Trophoblast cell (in vitro differentiated cells and primary cell): ENCODE measurements around the gene TRDN. TPM values are rescaled to one million over a fixed set of nuclear protein-coding genes. Genes with fewer than 3 reads are reported as not detected.

Experiments used
- DNase-seq, 2 donors: peaks; one replicate each; pipeline ENCODE4 v3.0.0-alpha.2; 2016
- H2AFZ ChIP-seq: 2 replicates; pipeline ENCODE4 v1.6.1; 2013; ENCODE audit warnings: low read length, moderate library complexity, mild to moderate bottlenecking; ENCODE audit not compliant: insufficient read depth, poor library complexity
- H2AK5ac ChIP-seq: 2 replicates; pipeline ENCODE4 v1.6.1; 2013; ENCODE audit warnings: mild to moderate bottlenecking, low read length
- H2BK120ac ChIP-seq: 2 replicates; pipeline ENCODE4 v1.6.1; 2013; ENCODE audit warnings: low read length, mild to moderate bottlenecking, moderate library complexity; ENCODE audit not compliant: insufficient read depth, poor library complexity
- H2BK12ac ChIP-seq: 2 replicates; pipeline ENCODE4 v1.6.1; 2013; ENCODE audit warnings: mild to moderate bottlenecking, low read length, moderate library complexity
- H2BK5ac ChIP-seq: 2 replicates; pipeline ENCODE4 v1.6.1; 2013; ENCODE audit warnings: low read length, low read depth, moderate library complexity, mild to moderate bottlenecking; ENCODE audit not compliant: poor library complexity
- H3K14ac ChIP-seq: 2 replicates; pipeline ENCODE4 v1.6.1; 2013; ENCODE audit warnings: mild to moderate bottlenecking, low read length
- H3K18ac ChIP-seq: 2 replicates; pipeline ENCODE4 v1.6.1; 2013; ENCODE audit warnings: mild to moderate bottlenecking, low read length
- H3K23ac ChIP-seq: 2 replicates; pipeline ENCODE4 v1.6.1; 2013; ENCODE audit warnings: low read length
- H3K27ac ChIP-seq: 2 replicates; pipeline ENCODE4 v1.5.1; 2013; ENCODE audit warnings: low read depth, mild to moderate bottlenecking, inconsistent platforms, low read length, moderate library complexity
- H3K27me3 ChIP-seq: 2 replicates; pipeline ENCODE4 v1.6.1; 2013; ENCODE audit warnings: inconsistent platforms, mild to moderate bottlenecking, low read length, moderate library complexity; ENCODE audit not compliant: insufficient read depth
- H3K36me3 ChIP-seq, 2 experiments: 1 replicate in 1 of 2; 2 replicates in 1 of 2; pipeline ENCODE4 v1.6.1; 2013; ENCODE audit warnings: low read length in 2 of 2, mild to moderate bottlenecking in 2 of 2, moderate library complexity in 1 of 2; ENCODE audit not compliant: insufficient read depth in 2 of 2, control insufficient read depth in 1 of 2
- H3K4ac ChIP-seq: 2 replicates; pipeline ENCODE4 v1.6.1; 2013; ENCODE audit warnings: low read depth, mild to moderate bottlenecking, low read length, moderate library complexity
- H3K4me1 ChIP-seq, 2 experiments: 1 replicate in 1 of 2; 2 replicates in 1 of 2; pipeline ENCODE4 v1.6.1; 2013; ENCODE audit warnings: low read length in 2 of 2, mild to moderate bottlenecking in 2 of 2, moderate library complexity in 1 of 2; ENCODE audit not compliant: insufficient read depth in 2 of 2, control insufficient read depth in 1 of 2
- H3K4me2 ChIP-seq: 2 replicates; pipeline ENCODE4 v1.6.1; 2013; ENCODE audit warnings: inconsistent platforms, mild to moderate bottlenecking, low read length, moderate library complexity
- H3K4me3 ChIP-seq: 2 replicates; pipeline ENCODE4 v1.5.1; 2013; ENCODE audit warnings: mild to moderate bottlenecking, low read depth, low read length, inconsistent platforms
- H3K79me1 ChIP-seq: one replicate; pipeline ENCODE4 v1.6.1; 2013; ENCODE audit warnings: low read length
- H3K79me2 ChIP-seq: 2 replicates; pipeline ENCODE4 v1.6.1; 2013; ENCODE audit warnings: low read length, mild to moderate bottlenecking; ENCODE audit not compliant: control insufficient read depth, insufficient read depth, poor library complexity
- H3K9ac ChIP-seq: 2 replicates; pipeline ENCODE4 v1.6.1; 2013; ENCODE audit warnings: mild to moderate bottlenecking, low read length
- H3K9me3 ChIP-seq: 2 replicates; pipeline ENCODE4 v1.6.1; 2013; ENCODE audit warnings: low read depth, mild to moderate bottlenecking, control low read depth, inconsistent platforms, low read length; ENCODE audit not compliant: insufficient read depth
- H4K12ac ChIP-seq: 2 replicates; pipeline ENCODE4 v1.6.1; 2013; ENCODE audit warnings: low read depth, mild to moderate bottlenecking, low read length, moderate library complexity
- H4K8ac ChIP-seq: 2 replicates; pipeline ENCODE4 v1.6.1; 2013; ENCODE audit warnings: low read depth, mild to moderate bottlenecking, low read length, moderate library complexity
- H4K91ac ChIP-seq: one replicate; pipeline ENCODE4 v1.6.1; 2013; ENCODE audit warnings: low read depth, mild to moderate bottlenecking, low read length, moderate library complexity
- WGBS: extraction: QIAGEN DNeasy Blood & Tissue Kit; methylation state at CpG from one replicate; pipeline ENCODE4 v1.1.7; 2013; ENCODE audit warnings: missing lambda C conversion rate; ENCODE audit not compliant: insufficient read length, insufficient coverage; ENCODE audit errors: extremely low coverage; 5-methylcytosine and 5-hydroxymethylcytosine counted together
- polyA plus RNA-seq: library from polyadenylated mRNA; stranded (reverse); fragments of 200-250 nt; gene quantifications from 2 replicates; pipeline ENCODE4 v1.2.3, GENCODE V29; 2013

The TRDN gene, protein sequence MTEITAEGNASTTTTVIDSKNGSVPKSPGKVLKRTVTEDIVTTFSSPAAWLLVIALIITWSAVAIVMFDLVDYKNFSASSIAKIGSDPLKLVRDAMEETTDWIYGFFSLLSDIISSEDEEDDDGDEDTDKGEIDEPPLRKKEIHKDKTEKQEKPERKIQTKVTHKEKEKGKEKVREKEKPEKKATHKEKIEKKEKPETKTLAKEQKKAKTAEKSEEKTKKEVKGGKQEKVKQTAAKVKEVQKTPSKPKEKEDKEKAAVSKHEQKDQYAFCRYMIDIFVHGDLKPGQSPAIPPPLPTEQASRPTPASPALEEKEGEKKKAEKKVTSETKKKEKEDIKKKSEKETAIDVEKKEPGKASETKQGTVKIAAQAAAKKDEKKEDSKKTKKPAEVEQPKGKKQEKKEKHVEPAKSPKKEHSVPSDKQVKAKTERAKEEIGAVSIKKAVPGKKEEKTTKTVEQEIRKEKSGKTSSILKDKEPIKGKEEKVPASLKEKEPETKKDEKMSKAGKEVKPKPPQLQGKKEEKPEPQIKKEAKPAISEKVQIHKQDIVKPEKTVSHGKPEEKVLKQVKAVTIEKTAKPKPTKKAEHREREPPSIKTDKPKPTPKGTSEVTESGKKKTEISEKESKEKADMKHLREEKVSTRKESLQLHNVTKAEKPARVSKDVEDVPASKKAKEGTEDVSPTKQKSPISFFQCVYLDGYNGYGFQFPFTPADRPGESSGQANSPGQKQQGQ
- 2.7 and 2.8 TPM in 2 replicates for polyA plus RNA-seq

DNA sequence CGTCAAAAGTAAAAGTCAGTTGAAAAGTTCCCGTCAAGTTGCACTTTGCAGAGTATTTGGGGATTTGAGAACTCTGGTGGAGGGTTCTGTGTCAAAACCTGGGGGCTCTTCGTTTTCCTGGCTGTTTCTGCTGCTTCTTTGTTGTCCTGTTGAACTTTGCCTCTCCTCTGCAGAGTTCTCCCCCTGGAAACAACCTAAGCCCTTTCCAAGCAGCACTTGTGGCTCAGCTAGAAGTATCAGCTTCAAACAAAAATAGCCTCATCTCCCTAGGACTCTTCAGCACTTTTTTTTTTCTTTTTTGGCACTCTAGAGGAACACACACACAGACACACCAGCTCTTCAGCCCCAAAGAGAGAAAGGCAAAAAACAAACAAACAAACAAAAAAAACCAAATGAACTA is at the start of gene TRDN:
Gene TRDN, minus strand, starts transcription at position 169 of the 400 bp plus-strand sequence. CDS start 175 bp downstream, outside the sequence.
- H3K9me3 ChIP-seq = no peaks in the 10 kb centered on the region
- H3K4me3 ChIP-seq = no peak within 1 kb of the TSS
- no peaks in the 10 kb centered on the region for H3K4me1 ChIP-seq
- no peaks in the 10 kb centered on the region for H3K79me1 ChIP-seq
- no CpG with 5 or more reads among the region's 3 CpGs for WGBS
- H4K12ac ChIP-seq = no peak within 1 kb of the TSS
- H3K27ac ChIP-seq = no peak within 1 kb of the TSS
- H3K23ac ChIP-seq = no peak within 1 kb of the TSS
- no peak within 1 kb of the TSS for H3K4ac ChIP-seq
- no peak within 1 kb of the TSS for H2AK5ac ChIP-seq
- no peak within 1 kb of the TSS for H2AFZ ChIP-seq
- H2BK12ac ChIP-seq = no peak within 1 kb of the TSS
- H3K18ac ChIP-seq = no peak within 1 kb of the TSS
- no peaks in the 10 kb centered on the region for H3K36me3 ChIP-seq
- H3K14ac ChIP-seq = no peak within 1 kb of the TSS
- no peak within 1 kb of the TSS for H4K91ac ChIP-seq
- no peak for DNase-seq
- no peak within 1 kb of the TSS for H4K8ac ChIP-seq
- H2BK120ac ChIP-seq = no peak within 1 kb of the TSS
- H2BK5ac ChIP-seq = no peak within 1 kb of the TSS
- no peak within 1 kb of the TSS for H3K4me2 ChIP-seq
- no peaks in the 10 kb centered on the region for H3K27me3 ChIP-seq
- no peak within 1 kb of the TSS for H3K9ac ChIP-seq
- H3K79me2 ChIP-seq = no peaks in the 10 kb centered on the region

DNA sequence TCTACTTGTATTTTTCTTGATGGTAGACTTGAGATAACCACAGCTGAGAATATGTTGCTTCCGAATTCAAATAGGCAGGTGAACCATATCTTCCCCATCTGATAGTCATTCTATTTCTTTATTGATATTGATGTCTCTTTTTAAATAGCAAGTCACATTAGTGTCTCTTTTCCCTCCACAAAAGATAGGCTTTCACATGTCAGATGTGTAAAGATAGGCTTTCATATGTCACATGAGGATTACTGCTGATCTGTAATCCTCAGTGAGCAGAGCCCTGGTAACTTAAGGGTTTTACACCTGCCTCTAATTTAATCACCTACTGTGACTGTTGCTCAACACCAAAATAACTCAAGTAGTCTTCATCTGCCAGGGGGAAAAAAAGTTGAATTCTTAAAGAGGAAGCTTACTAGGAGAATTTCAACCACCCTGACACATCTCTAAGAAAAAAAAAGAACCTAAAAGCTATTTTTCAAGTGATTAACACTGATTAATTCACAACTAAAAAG is 45.3 kb upstream of the TRDN start:
- no peaks in the 10 kb centered on the region for H3K79me2 ChIP-seq
- H3K4ac ChIP-seq = no peak overlapping the region
- DNase-seq = no peak
- H2BK12ac ChIP-seq = no peak overlapping the region
- H3K14ac ChIP-seq = no peak overlapping the region
- no peak overlapping the region for H3K4me3 ChIP-seq
- H2BK120ac ChIP-seq = no peak overlapping the region
- H4K12ac ChIP-seq = no peak overlapping the region
- no peak overlapping the region for H3K27ac ChIP-seq
- no peak overlapping the region for H3K23ac ChIP-seq
- H2BK5ac ChIP-seq = no peak overlapping the region
- H3K9ac ChIP-seq = no peak overlapping the region
- no peaks in the 10 kb centered on the region for H3K27me3 ChIP-seq
- no peaks in the 10 kb centered on the region for H3K4me1 ChIP-seq
- H3K4me2 ChIP-seq = no peak overlapping the region
- H2AK5ac ChIP-seq = no peak overlapping the region
- H4K8ac ChIP-seq = no peak overlapping the region
- H3K18ac ChIP-seq = no peak overlapping the region
- no peaks in the 10 kb centered on the region for H3K79me1 ChIP-seq
- H2AFZ ChIP-seq = no peak overlapping the region
- no peaks in the 10 kb centered on the region for H3K9me3 ChIP-seq
- WGBS = no CpG with 5 or more reads among the region's 1 CpG
- H3K36me3 ChIP-seq = no peaks in the 10 kb centered on the region
- H4K91ac ChIP-seq = no peak overlapping the region

DNA sequence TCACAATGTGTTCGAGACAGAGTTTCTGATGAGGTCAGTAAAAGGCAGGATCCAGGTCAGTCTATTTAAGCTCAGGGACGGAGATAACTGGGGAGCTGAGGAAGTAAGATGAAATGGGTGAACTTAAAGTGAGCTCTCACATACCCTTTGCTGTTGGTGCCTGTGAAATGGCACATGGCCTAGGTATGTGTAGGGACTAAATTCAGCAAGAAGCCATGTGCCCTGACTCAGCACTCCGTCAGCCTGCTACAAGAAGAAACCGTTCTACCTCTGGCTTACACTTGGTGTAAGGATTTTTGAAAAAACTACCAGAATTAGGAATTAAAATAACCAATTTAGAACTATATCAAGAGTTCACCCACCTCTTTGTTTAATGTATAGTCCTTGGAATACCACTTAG is 41.1 kb upstream of the TRDN start:
- no peaks in the 10 kb centered on the region for H3K4me1 ChIP-seq
- H4K91ac ChIP-seq = no peak overlapping the region
- no peak overlapping the region for H2AK5ac ChIP-seq
- no peak overlapping the region for H3K23ac ChIP-seq
- no CpG with 5 or more reads among the region's 4 CpGs for WGBS
- H2AFZ ChIP-seq = no peak overlapping the region
- H4K12ac ChIP-seq = no peak overlapping the region
- no peak overlapping the region for H3K27ac ChIP-seq
- no peak overlapping the region for H3K14ac ChIP-seq
- H3K36me3 ChIP-seq = peaks cover 0 to 2% of the 10 kb centered on the region in 2 experiments
- H3K4me2 ChIP-seq = no peak overlapping the region
- H2BK120ac ChIP-seq = no peak overlapping the region
- H2BK12ac ChIP-seq = no peak overlapping the region
- no peak overlapping the region for H3K9ac ChIP-seq
- no peak overlapping the region for H3K18ac ChIP-seq
- peaks cover 2% of the 10 kb centered on the region for H3K9me3 ChIP-seq
- DNase-seq = no peak
- H4K8ac ChIP-seq = no peak overlapping the region
- no peak overlapping the region for H3K4me3 ChIP-seq
- no peaks in the 10 kb centered on the region for H3K79me2 ChIP-seq
- H3K27me3 ChIP-seq = no peaks in the 10 kb centered on the region
- H2BK5ac ChIP-seq = no peak overlapping the region
- no peaks in the 10 kb centered on the region for H3K79me1 ChIP-seq
- H3K4ac ChIP-seq = no peak overlapping the region

- no peak overlapping the region for H2AFZ ChIP-seq
Observed at GRCh38 chr6:123676793-123677192, 40.0 kb upstream of the TRDN start.

More at GRCh38 chr6:123676793-123677192, 40.0 kb upstream of the TRDN start:
- Histone ChIP-seq H3K27me3 (no peaks in the 10 kb centered on the region), H3K79me2 (no peaks in the 10 kb centered on the region), H3K36me3 (peaks cover 0 to 2% of the 10 kb centered on the region in 2 experiments), H3K14ac (no peak overlapping the region), H3K4me2 (no peak overlapping the region), H3K9ac (no peak overlapping the region), H2BK5ac (no peak overlapping the region), H3K18ac (no peak overlapping the region), H3K27ac (no peak overlapping the region), H3K79me1 (no peaks in the 10 kb centered on the region), H3K4ac (no peak overlapping the region), H4K91ac (no peak overlapping the region), H3K23ac (no peak overlapping the region), H2BK12ac (no peak overlapping the region), H3K4me3 (no peak overlapping the region), H2BK120ac (no peak overlapping the region), H3K4me1 (no peaks in the 10 kb centered on the region), H4K8ac (no peak overlapping the region), H2AK5ac (no peak overlapping the region), H4K12ac (no peak overlapping the region), H3K9me3 (peaks cover 2% of the 10 kb centered on the region)
- no peak for DNase-seq
- no CpG with 5 or more reads among the region's 1 CpG for WGBS
